HCT116 (cell line): Measurements from ENCODE around the gene MIER2. TPM values are rescaled to one million over a fixed set of nuclear protein-coding genes. Genes with fewer than 3 reads are reported as not detected.

ENCODE experiments used
- ATAC-seq: fragments of 200-7000 bp; cut with Tn5 transposase; 2 replicates; pipeline ENCODE4 v1.9.1; 2020; ENCODE audit warnings: mild to moderate bottlenecking, moderate library complexity
- BruUV-seq: library from RNA; stranded (reverse); fragments of 400-500 nt; replicated peaks from 2 replicates; lab custom pipeline; 2021; lab: Mats Ljungman, UMichigan
- CTCF ChIA-PET: fragments of 300-600 bp; sonication (Branson Sonifier 250); formaldehyde crosslinking; loops from one replicate; lab custom pipeline; 2021; ENCODE audit warnings: antibody characterized with exemption; lab: Charles Lee
- POLR2A ChIA-PET: fragments of 300-600, 350-600 bp; sonication (Branson Sonifier 250); formaldehyde crosslinking; loops from one replicate; lab custom pipeline; 2021; ENCODE audit warnings: antibody characterized with exemption; lab: Charles Lee
- RAD21 ChIA-PET, 2 experiments: fragments of 300-600 bp; sonication (Branson Sonifier 250); formaldehyde crosslinking; loops; one replicate each; lab custom pipeline; 2023; ENCODE audit warnings: low total read pairs in 2 of 2; ENCODE audit not compliant: uncharacterized antibody in 2 of 2, unreplicated experiment in 2 of 2, low non-redundant PET in 1 of 2; lab: Charles Lee
- DNase-seq: peaks from one replicate; pipeline ENCODE4 v3.0.0-alpha.2; 2010; ENCODE audit warnings: low read depth, low spot score
- H2AFZ ChIP-seq: fragments of 200-600 bp; shearing (Covaris generic), sonication (generic); 2 replicates; pipeline ENCODE4 v1.6.1; 2017; ENCODE audit warnings: low read depth, mixed run types, mixed read lengths, antibody characterized with exemption, low read length; ENCODE audit not compliant: poor library complexity, severe bottlenecking
- H3K27ac ChIP-seq: 2 replicates; pipeline ENCODE4 v1.5.1; 2012; ENCODE audit warnings: low read depth, low read length
- H3K27me3 ChIP-seq: fragments of 200-600 bp; sonication (generic); 2 replicates; pipeline ENCODE4 v1.6.1; 2016; ENCODE audit warnings: mixed run types, low read length, mixed read lengths; ENCODE audit not compliant: insufficient read depth
- H3K36me3 ChIP-seq, 2 experiments: fragments of 200-500 bp in 1 of 2; fragments of 200-600 bp in 1 of 2; sonication (Bioruptor generic) in 1 of 2; sonication (generic) in 1 of 2; 2 replicates each; pipeline versions ENCODE4 v1.5.1 to v1.6.1; 2014 to 2016; ENCODE audit warnings: low read length in 2 of 2, inconsistent platforms in 1 of 2, mixed read lengths in 1 of 2, mixed run types in 1 of 2; ENCODE audit not compliant: insufficient read depth in 2 of 2, control insufficient read depth in 1 of 2
- H3K4me1 ChIP-seq, 2 experiments: fragments of 200-600 bp in 1 of 2; sonication (generic) in 1 of 2; 2 replicates each; pipeline versions ENCODE4 v1.5.1 to v1.6.1; 2012 to 2017; ENCODE audit warnings: low read length in 2 of 2, inconsistent platforms in 1 of 2, mild to moderate bottlenecking in 1 of 2, mixed read lengths in 1 of 2, mixed run types in 1 of 2, moderate library complexity in 1 of 2; ENCODE audit not compliant: insufficient read depth in 2 of 2, control insufficient read depth in 1 of 2
- H3K4me2 ChIP-seq: fragments of 200-600 bp; sonication (generic); 2 replicates; pipeline ENCODE4 v1.6.1; 2017; ENCODE audit warnings: mixed run types, low read length, mixed read lengths
- H3K4me3 ChIP-seq, 2 experiments: fragments of 200-600 bp in 1 of 2; sonication (generic) in 1 of 2; replicated peaks in 1 of 2; 2 replicates each; pipeline ENCODE4 v1.5.1; 2011 to 2016; ENCODE audit warnings: low read length in 2 of 2, control low read depth in 1 of 2, low read depth in 1 of 2, mild to moderate bottlenecking in 1 of 2, mixed read lengths in 1 of 2, mixed run types in 1 of 2
- H3K79me2 ChIP-seq: fragments of 200-600 bp; sonication (generic); 2 replicates; pipeline ENCODE4 v1.6.1; 2017; ENCODE audit warnings: mild to moderate bottlenecking, mixed run types, low read length, moderate library complexity, mixed read lengths; ENCODE audit not compliant: insufficient read depth
- H3K9ac ChIP-seq: fragments of 200-600 bp; sonication (generic); 2 replicates; pipeline ENCODE4 v1.6.1; 2016; ENCODE audit warnings: low read length, mixed read lengths
- H3K9me2 ChIP-seq: fragments of 200-600 bp; sonication (generic), shearing (Covaris generic); 2 replicates; pipeline ENCODE4 v1.6.1; 2017; ENCODE audit warnings: mixed run types, mild to moderate bottlenecking, moderate library complexity; ENCODE audit not compliant: insufficient read depth
- H3K9me3 ChIP-seq, 2 experiments: fragments of 200-500 bp in 1 of 2; fragments of 200-600 bp in 1 of 2; sonication (Bioruptor generic) in 1 of 2; sonication (generic) in 1 of 2; 2 replicates each; pipeline ENCODE4 v1.6.1; 2014 to 2017; ENCODE audit warnings: low read length in 2 of 2, mixed read lengths in 2 of 2, inconsistent platforms in 1 of 2, low read depth in 1 of 2, mild to moderate bottlenecking in 1 of 2, mixed run types in 1 of 2, moderate library complexity in 1 of 2; ENCODE audit not compliant: control insufficient read depth in 1 of 2, insufficient read depth in 1 of 2
- H4K20me1 ChIP-seq: fragments of 200-600 bp; sonication (generic), shearing (Covaris generic); 2 replicates; pipeline ENCODE4 v1.6.1; 2017; ENCODE audit warnings: mixed run types, mild to moderate bottlenecking, moderate library complexity; ENCODE audit not compliant: insufficient read depth
- POLR2A ChIP-seq: IDR thresholded peaks from 2 replicates; pipeline ENCODE4 v1.7.0; 2011; ENCODE audit warnings: borderline replicate concordance; ENCODE audit not compliant: insufficient read depth, insufficient read length; ENCODE audit errors: extremely low read depth
- RAD21 ChIP-seq: IDR thresholded peaks from 2 replicates; pipeline ENCODE4 v1.6.1; 2012; ENCODE audit warnings: low read depth, mild to moderate bottlenecking
- ZFX ChIP-seq: fragments of 450-650 bp; IDR thresholded peaks from 2 replicates; pipeline ENCODE4 v1.6.1; 2017
- intact Hi-C: fragments of 100-400 bp; cut with micrococcal nuclease; formaldehyde crosslinking; loops from 2 replicates; pipeline ENCODE4 v1.10.0; 2022
- total RNA-seq: library from RNA; stranded (reverse); gene quantifications from one replicate; pipeline ENCODE4 v1.2.1, GENCODE V29; 2021; ENCODE audit not compliant: unreplicated experiment

MIER2 gene
- total RNA-seq, 1 experiment from 2014 or later, result 41.5 TPM

- ATAC-seq, result no peak
Observed at GRCh38 chr19:336067-336614, 8.5 kb downstream of the MIER2 start.

GRCh38 chr19:335486-336066 lies 9.0 kb downstream of the MIER2 start:
- no peak overlapping the region for H3K9ac ChIP-seq
- peaks cover 78% of the 10 kb centered on the region for H3K79me2 ChIP-seq
- no TSS peak for BruUV-seq
- no peak overlapping the region for H3K4me3 ChIP-seq
- no peak for TF ChIP-seq ZFX
- no peak overlapping the region for H2AFZ ChIP-seq
- no peaks in the 10 kb centered on the region for H4K20me1 ChIP-seq
- no peaks in the 10 kb centered on the region for H3K4me1 ChIP-seq
- ChIA-PET POLR2A (no interaction called here), CTCF (no interaction called here), RAD21 (no interaction called here)
- no peak overlapping the region for H3K27ac ChIP-seq
- DNase-seq (no peak), ATAC-seq (no peak)
- peaks cover 6 to 25% of the 10 kb centered on the region in 2 experiments for H3K36me3 ChIP-seq
- H3K27me3 ChIP-seq, result no peaks in the 10 kb centered on the region
- no peaks in the 10 kb centered on the region for H3K9me2 ChIP-seq
- H3K9me3 ChIP-seq, result peaks cover 0 to 8% of the 10 kb centered on the region in 2 experiments; a peak in 1 of 4 replicates
- H3K4me2 ChIP-seq, result no peak overlapping the region
- intact Hi-C loops, result no loop called here

More at GRCh38 chr19:336067-336614, 8.5 kb downstream of the MIER2 start:
- Histone ChIP-seq H4K20me1 (no peaks in the 10 kb centered on the region), H3K27me3 (no peaks in the 10 kb centered on the region), H3K9me2 (no peaks in the 10 kb centered on the region), H3K79me2 (peaks cover 78% of the 10 kb centered on the region), H3K36me3 (peaks cover 4 to 22% of the 10 kb centered on the region in 2 experiments; a peak in 2 of 4 replicates), H3K9me3 (peaks cover 0 to 3% of the 10 kb centered on the region in 2 experiments; a peak in 1 of 4 replicates), H2AFZ (no peak overlapping the region), H3K4me3 (no peak overlapping the region), H3K9ac (no peak overlapping the region), H3K4me1 (no peaks in the 10 kb centered on the region), H3K27ac (no peak overlapping the region), H3K4me2 (no peak overlapping the region)
- ChIA-PET POLR2A (no interaction called here), CTCF (no interaction called here), RAD21 (no interaction called here)
- BruUV-seq, result no TSS peak
- intact Hi-C loops, result no loop called here
- DNase-seq, result no peak
- TF ChIP-seq RAD21, result no peak
- no peak for TF ChIP-seq POLR2A
